Panc1 (cell line): ENCODE data around the gene SNRPA.

ENCODE experiments used
- CTCF ChIP-seq: fragments of 450-650 bp; IDR thresholded peaks from 2 replicates; pipeline ENCODE4 v1.5.1; 2017; ENCODE audit warnings: mild to moderate bottlenecking
- POLR2AphosphoS5 ChIP-seq: IDR thresholded peaks from 2 replicates; pipeline ENCODE4 v1.6.1; 2012; ENCODE audit warnings: mild to moderate bottlenecking, low read depth, low read length, moderate library complexity
- REST ChIP-seq, 2 experiments: IDR thresholded peaks; 2 replicates each; pipeline ENCODE4 v1.6.1; 2011 to 2012; ENCODE audit warnings: low read depth in 2 of 2, control low read depth in 1 of 2, low read length in 1 of 2, mild to moderate bottlenecking in 1 of 2, moderate library complexity in 1 of 2; ENCODE audit not compliant: insufficient read depth in 1 of 2
- SIN3A ChIP-seq: IDR thresholded peaks from 2 replicates; pipeline ENCODE4 v1.6.1; 2012; ENCODE audit warnings: low read depth, mild to moderate bottlenecking, low read length, moderate library complexity, borderline replicate concordance; ENCODE audit not compliant: insufficient read depth
- TCF7L2 ChIP-seq: IDR thresholded peaks from 2 replicates; pipeline ENCODE4 v1.6.1; 2011; ENCODE audit warnings: mild to moderate bottlenecking, low read depth, low read length, inconsistent platforms

GRCh38 chr19:40803170-40803856 is 52.3 kb downstream of the SNRPA start:
- TF ChIP-seq CTCF: no peak
- no peak for TF ChIP-seq TCF7L2
- no peak for TF ChIP-seq POLR2AphosphoS5
- TF ChIP-seq REST (IDR thresholded peaks at IDR 0.05; ENCODE audit: insufficient read depth in 1 of 2, low read depth in 2 of 2, low read length in 1 of 2): no peak
- TF ChIP-seq SIN3A: no peak
